Muscle layer of colon (tissue), 2 donors: Measurements from ENCODE around the gene SRC.

Source experiments
- H3K27ac ChIP-seq: one replicate; pipeline ENCODE4 v1.7.0; 2013; ENCODE audit warnings: low read depth, mild to moderate bottlenecking, low read length, moderate library complexity
- H3K27me3 ChIP-seq, 2 donors: one replicate each; pipeline ENCODE4 v1.7.0; 2013; ENCODE audit warnings: low read length in 2 of 2, mild to moderate bottlenecking in 2 of 2; ENCODE audit not compliant: insufficient read depth in 2 of 2, control insufficient read depth in 1 of 2
- H3K36me3 ChIP-seq: one replicate; pipeline ENCODE4 v1.7.0; 2013; ENCODE audit warnings: mild to moderate bottlenecking, low read length; ENCODE audit not compliant: insufficient read depth
- H3K4me1 ChIP-seq: one replicate; pipeline ENCODE4 v1.7.0; 2013; ENCODE audit warnings: mild to moderate bottlenecking, low read length; ENCODE audit not compliant: insufficient read depth
- H3K4me3 ChIP-seq, 2 donors: one replicate each; pipeline ENCODE4 v1.7.0; 2013; ENCODE audit warnings: low read length in 2 of 2, low read depth in 1 of 2, mild to moderate bottlenecking in 1 of 2, moderate library complexity in 1 of 2
- H3K9ac ChIP-seq: one replicate; pipeline ENCODE4 v1.7.0; 2013; ENCODE audit warnings: low read length
- H3K9me3 ChIP-seq: one replicate; pipeline ENCODE4 v1.7.0; 2013; ENCODE audit warnings: mild to moderate bottlenecking, low read length
- donor health status: abdominal sarcoma.
- donor health status: Adenocarcinoma of cecum.

The SRC gene

DNA sequence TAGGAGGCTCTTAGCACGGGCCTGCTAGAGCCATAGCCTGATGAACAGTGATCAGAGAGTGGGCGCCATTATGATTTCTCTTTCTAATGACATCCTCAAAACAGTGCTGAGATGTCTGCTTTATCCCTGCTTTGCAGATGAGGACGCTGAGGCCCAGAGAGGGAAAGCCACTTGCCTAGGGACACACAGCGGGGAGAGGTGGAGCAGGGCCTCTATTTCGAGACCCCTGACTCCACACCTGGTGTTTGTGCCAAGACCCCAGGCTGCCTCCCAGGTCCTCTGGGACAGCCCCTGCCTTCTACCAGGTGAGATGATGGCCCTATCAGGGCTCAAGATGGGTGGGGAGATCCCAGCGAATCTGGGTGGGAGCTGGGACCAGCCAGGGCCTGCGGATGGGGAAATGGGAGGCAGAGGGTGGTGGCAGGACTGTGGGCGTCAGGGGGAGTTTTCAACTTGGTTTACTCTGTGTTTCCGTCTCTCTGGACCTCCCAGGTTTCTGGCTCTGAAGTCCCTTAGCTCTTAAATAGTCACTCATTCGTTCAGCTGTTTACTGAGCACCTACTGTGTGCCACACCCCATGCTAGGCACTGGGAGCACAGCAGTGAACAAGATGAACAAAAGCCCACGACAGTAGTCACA lies 36.7 kb downstream of the SRC start:
- H3K27ac ChIP-seq = no peak overlapping the region
- no peaks in the 10 kb centered on the region for H3K9me3 ChIP-seq
- H3K27me3 ChIP-seq = no peaks in the 10 kb centered on the region
- no peak overlapping the region for H3K4me3 ChIP-seq
- peaks cover 35% of the 10 kb centered on the region for H3K36me3 ChIP-seq
- H3K4me1 ChIP-seq = peaks cover 4% of the 10 kb centered on the region
- no peak overlapping the region for H3K9ac ChIP-seq

DNA sequence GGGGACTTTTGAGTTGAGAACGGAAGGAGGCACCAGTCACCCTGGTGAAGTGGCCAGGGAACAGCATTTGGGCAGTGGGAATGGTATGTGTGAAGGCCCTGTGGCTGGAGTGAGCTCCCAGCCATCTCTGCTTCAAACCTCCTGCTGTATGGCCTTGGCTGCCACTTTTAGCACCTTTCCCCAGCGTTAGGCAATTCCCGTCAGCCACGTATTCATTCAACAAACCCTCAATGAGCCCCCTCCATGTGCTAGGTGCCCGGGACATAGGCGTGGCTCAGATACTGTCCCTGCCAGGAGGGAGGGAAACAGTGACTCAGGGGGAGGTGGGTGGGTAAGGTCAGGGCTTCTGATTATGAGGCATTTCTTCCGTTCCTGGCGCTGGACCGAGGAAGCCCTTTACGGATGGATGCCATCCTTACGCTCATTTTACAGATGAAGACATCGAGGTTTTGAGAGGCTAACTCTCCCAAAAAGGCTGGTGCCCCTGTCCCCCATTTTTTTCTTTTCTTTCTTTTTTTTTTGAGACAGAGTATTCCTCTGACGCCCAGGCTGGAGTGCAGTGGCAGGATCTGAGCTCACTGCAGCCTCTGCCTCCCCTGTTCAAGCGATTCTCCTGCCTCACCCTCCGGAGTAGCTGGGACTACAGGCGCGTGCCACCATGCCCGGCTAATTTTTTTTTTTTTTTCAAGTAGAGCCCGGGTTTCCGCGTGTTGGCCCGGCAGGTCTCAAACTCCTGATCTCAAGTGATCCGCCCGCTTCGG lies 37.5 kb downstream of the SRC start:
- H3K36me3 ChIP-seq = peaks cover 34% of the 10 kb centered on the region
- peaks cover 2% of the 10 kb centered on the region for H3K4me1 ChIP-seq
- H3K9me3 ChIP-seq = no peaks in the 10 kb centered on the region
- no peak overlapping the region for H3K9ac ChIP-seq
- no peak overlapping the region for H3K4me3 ChIP-seq
- no peak overlapping the region for H3K27ac ChIP-seq
- H3K27me3 ChIP-seq = no peaks in the 10 kb centered on the region

DNA sequence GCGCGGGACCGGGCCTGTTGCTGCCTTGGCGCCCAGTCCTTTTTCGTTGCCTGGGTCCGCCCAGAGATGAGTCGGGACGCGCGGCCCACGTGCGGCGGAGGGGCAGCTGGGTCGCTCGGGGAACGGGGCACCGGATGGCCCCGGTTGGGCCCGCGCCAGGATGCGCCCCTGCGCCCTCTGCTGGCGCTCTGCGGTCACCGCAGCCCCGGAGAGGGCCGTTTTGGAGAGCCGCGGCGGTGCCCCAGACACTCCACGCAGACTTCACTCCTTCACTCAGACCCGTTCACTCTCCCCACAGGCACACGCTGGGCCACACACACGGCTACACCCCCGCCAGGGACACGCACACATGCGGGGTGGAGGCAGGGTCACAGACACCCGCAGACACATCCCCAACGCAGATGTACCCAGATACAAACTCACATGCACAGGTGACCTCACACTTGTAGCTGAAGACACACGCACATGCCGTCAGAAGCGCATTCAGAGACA lies 38.8 kb downstream of the SRC start:
- H3K36me3 ChIP-seq = peaks cover 38% of the 10 kb centered on the region
- H3K27me3 ChIP-seq = no peaks in the 10 kb centered on the region
- peak overlapping the region; percentile 44 for H3K27ac ChIP-seq
- peak overlapping the region; percentile 4 to 57 for H3K4me3 ChIP-seq
- no peak overlapping the region for H3K9ac ChIP-seq
- no peaks in the 10 kb centered on the region for H3K9me3 ChIP-seq
- no peaks in the 10 kb centered on the region for H3K4me1 ChIP-seq

DNA sequence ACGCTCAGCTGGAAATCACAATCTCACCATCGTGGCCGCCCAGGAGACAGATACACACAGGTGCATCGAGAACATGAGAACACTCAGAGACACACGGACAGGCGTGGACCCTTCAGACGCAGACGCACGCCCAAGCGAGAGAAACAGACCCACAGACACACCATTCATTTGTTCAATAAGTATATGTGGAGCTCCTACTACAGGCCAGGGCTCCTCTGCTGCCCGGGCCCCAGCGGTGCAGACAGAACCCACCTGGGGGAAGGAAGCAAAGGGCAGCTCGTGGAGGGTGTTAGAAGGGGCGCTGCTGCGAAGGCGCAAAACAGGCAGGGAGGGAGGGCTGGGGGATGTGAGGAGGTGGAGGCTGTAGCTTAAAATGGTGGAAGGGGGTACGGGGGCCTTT lies 39.2 kb downstream of the SRC start:
- Histone ChIP-seq H3K36me3 (peaks cover 42% of the 10 kb centered on the region), H3K4me3 (peak overlapping the region in 1 of 2 donors; percentile 4), H3K9me3 (no peaks in the 10 kb centered on the region), H3K9ac (no peak overlapping the region), H3K27me3 (no peaks in the 10 kb centered on the region), H3K27ac (no peak overlapping the region), H3K4me1 (no peaks in the 10 kb centered on the region)

DNA sequence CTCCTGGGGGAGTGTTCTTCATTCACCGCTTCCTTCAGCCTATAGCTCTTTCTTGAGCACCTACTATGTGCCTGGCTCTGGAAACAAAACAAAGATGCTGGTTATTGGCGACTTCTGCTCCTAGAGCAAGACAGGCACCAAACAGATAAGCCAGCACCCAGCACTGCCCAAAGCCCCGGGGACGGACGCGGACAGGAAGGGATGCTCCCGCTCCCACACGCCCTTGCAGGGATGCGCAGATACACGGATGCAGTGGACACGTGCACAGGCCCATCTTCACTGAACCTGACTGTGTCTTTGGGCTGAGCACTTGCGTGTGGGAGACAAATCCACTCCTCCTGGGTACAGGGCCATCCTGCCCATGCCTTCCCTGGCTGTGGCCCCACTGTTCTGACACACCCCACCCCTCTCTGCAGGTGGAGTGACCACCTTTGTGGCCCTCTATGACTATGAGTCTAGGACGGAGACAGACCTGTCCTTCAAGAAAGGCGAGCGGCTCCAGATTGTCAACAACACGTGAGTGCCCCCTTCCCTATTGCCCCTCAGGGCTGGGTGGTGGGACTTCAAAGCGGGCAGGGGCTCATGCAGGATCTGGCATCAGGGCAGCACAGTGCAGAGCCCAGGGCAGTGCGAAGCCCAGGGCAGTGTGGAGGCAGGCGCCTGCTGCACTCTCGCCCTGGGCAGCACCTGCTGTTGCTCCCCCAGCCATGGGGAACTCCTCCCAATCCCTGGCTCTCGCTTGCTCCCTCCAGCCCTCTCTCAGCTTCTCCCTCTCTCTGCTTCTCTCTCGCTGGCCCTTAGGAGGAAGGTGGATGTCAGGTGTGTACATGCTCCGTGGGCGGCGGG lies 39.9 kb downstream of the SRC start:
- peaks cover 44% of the 10 kb centered on the region for H3K36me3 ChIP-seq
- no peaks in the 10 kb centered on the region for H3K27me3 ChIP-seq
- no peak overlapping the region for H3K9ac ChIP-seq
- H3K4me1 ChIP-seq = no peaks in the 10 kb centered on the region
- H3K9me3 ChIP-seq = no peaks in the 10 kb centered on the region
- H3K4me3 ChIP-seq = no peak overlapping the region
- no peak overlapping the region for H3K27ac ChIP-seq

DNA sequence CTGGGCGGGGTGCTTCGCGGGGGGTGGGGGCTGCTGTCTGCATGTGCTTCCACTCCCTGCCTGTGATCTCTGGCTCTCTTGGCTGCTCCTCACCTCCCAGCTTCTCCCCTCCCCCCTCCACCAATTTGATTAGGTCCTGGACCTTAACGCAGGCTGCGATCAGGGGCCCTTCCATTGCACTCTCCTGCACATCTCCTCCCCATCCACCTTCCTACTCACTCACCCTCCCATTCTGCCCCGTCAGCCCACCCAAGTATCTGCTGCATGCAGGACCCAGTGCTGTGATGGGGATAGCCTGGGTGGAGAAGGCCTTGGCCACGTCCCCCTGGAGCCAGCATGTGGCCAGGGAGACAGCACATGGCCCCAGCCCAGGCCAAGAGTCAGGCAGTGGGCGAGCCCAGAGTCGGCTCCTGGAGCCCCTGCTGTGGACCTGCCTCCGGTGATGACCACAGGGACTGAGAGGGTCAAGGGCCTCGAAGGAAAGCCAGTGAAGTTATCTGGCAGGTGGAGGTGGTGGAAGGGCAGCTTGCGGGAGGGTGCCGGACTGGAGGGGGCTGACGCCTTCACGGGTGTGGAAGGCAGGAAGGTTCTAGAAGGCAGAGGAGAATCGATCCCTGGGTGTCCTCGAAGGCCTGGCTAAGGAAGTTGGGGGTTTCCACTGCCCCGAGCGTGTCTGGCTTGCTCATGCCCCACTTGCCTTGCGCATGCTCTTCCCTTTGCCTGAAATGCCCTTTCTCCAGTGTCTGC lies 40.7 kb downstream of the SRC start:
- H3K4me3 ChIP-seq = no peak overlapping the region
- no peak overlapping the region for H3K9ac ChIP-seq
- H3K36me3 ChIP-seq = peaks cover 44% of the 10 kb centered on the region

DNA sequence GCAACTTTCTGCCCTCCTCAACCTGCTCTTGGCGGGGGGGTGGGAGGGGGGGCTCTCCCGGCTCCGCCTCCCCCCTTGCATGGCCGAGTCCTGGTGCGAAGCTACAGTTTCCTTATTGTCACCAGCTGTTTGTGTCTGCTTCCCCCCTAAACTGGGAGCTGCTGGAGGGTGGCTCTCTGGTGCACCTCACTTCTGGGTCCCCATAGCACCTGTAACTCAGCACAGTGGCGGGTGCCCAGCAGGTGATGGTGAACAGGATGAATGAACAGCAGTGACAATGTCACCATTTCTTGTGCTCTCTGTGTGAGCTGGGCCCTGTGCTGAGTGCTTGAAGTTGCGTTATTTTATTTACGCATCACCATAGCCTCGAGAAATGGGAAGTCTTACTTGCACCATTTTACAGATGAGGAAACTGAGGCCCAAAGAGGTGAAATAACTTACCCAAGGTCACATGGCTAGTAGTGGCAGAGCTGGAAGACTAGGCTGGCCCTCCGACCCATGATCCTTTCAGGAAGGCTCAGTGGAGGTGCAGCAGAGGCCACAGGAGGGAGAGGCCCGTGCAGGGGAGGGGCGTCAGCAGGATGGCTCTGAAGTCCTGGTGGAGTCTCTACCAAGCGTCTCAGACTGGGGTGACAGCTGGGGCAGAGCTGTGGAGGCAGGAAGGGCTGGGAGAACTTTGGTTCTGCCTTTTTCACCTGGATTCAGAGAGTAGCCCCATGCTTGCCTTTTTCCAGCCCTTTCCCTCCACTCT lies 41.8 kb downstream of the SRC start:
- Histone ChIP-seq H3K4me1 (no peaks in the 10 kb centered on the region), H3K27me3 (no peaks in the 10 kb centered on the region), H3K27ac (no peak overlapping the region), H3K4me3 (no peak overlapping the region), H3K9ac (no peak overlapping the region), H3K36me3 (peaks cover 49% of the 10 kb centered on the region), H3K9me3 (no peaks in the 10 kb centered on the region)

More for the DNA sequence above, 40.7 kb downstream of the SRC start:
- Histone ChIP-seq H3K27me3 (no peaks in the 10 kb centered on the region), H3K27ac (no peak overlapping the region), H3K4me1 (no peaks in the 10 kb centered on the region), H3K9me3 (no peaks in the 10 kb centered on the region)

DNA sequence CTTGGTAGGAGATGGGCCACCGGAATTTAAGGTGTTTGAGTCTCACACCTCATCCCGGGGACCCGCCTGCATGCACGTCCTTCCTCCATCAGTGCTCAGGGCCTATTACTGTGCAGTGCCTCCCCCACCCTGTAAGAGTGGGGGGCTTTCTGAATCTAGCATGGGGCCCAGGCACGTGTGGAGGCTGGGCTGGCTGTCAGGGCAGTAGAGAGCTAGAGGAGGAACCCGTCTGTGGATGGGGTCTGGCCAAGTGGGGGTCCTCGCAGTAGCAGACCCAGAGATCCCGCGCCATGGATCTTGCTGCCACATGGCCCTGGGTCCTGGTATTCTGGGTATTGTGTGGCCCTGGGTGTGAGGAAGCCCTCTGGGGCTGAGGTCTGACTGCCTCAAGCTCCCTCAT lies 42.9 kb downstream of the SRC start:
- Histone ChIP-seq H3K27ac (no peak overlapping the region), H3K9me3 (no peaks in the 10 kb centered on the region), H3K4me1 (no peaks in the 10 kb centered on the region), H3K4me3 (no peak overlapping the region), H3K36me3 (peaks cover 48% of the 10 kb centered on the region), H3K27me3 (no peaks in the 10 kb centered on the region), H3K9ac (no peak overlapping the region)

DNA sequence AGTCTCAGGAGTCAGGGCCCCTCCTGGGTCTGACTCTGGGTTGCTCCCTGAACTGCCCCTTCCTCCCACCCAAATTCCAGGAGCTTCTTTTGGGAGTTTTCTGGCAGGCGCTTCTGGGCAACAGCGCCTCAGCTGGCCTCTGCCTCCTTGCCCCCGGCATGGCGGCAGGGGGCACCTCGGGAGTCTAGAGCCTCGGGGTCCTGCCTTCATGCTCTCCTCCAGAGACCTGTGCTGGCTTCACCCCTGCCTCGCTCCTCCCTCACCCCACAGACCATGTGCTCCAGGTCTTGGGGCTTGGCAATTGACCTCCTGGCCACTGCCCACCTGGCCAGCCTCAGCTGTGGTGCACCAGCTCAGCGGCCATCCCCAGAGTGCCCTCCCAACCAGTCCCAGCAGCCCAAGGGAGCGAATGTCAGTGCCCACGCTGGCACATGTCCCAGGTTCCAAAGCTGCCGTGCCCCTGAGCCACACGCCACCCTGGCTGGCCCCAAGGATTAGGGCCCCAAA lies 43.4 kb downstream of the SRC start:
- H3K27me3 ChIP-seq = no peaks in the 10 kb centered on the region
- H3K9ac ChIP-seq = no peak overlapping the region
- no peak overlapping the region for H3K27ac ChIP-seq
- no peaks in the 10 kb centered on the region for H3K4me1 ChIP-seq
- peaks cover 52% of the 10 kb centered on the region for H3K36me3 ChIP-seq
- H3K4me3 ChIP-seq = no peak overlapping the region
- no peaks in the 10 kb centered on the region for H3K9me3 ChIP-seq

DNA sequence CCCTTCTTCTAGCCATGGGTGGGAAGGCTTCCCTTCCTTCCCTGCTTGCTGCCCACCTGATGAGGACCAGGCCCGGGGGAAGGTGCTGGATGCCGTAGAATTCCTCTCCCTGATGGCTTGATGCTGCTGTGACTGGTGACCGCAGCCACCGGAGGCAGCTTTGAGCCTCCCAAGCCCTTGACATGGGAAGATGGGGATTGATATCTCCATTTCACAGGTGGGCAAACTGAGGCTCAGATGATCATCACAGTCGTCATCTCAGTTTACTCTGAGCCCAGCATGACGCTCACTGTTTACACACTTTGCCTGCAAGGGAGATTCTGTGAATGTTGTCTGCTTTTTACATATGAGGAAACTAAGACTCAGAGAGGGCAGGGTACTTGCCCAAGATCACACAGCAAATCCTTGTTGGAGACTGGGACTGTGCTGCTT lies 43.9 kb downstream of the SRC start:
- H3K27me3 ChIP-seq = no peaks in the 10 kb centered on the region
- no peak overlapping the region for H3K4me3 ChIP-seq
- H3K36me3 ChIP-seq = peaks cover 57% of the 10 kb centered on the region
- no peaks in the 10 kb centered on the region for H3K4me1 ChIP-seq
- H3K27ac ChIP-seq = no peak overlapping the region
- H3K9me3 ChIP-seq = no peaks in the 10 kb centered on the region
- no peak overlapping the region for H3K9ac ChIP-seq
